Frontal cortex (tissue), 4 donors: ENCODE measurements around the gene WDR1. TPM values are rescaled to one million over a fixed set of nuclear protein-coding genes. Genes with fewer than 3 reads are reported as not detected.

Experiments
- DNase-seq, 2 donors: peaks; one replicate each; pipeline ENCODE4 v3.0.0; 2012; ENCODE audit warnings: low spot score in 2 of 2
- FAIRE-seq: peaks from 2 replicates; lab custom pipeline; 2012; peaks lifted over from hg19 to GRCh38; lab: Jason Lieb, UNC
- total RNA-seq: library from RNA; depleted of rRNA; stranded (reverse); fragments of >200 nt; gene quantifications from one replicate; pipeline ENCODE4 v1.2.3, GENCODE V29; 2014
- donor health status: control.
- donor health status: control.
- donor health status: control.

The WDR1 gene, protein sequence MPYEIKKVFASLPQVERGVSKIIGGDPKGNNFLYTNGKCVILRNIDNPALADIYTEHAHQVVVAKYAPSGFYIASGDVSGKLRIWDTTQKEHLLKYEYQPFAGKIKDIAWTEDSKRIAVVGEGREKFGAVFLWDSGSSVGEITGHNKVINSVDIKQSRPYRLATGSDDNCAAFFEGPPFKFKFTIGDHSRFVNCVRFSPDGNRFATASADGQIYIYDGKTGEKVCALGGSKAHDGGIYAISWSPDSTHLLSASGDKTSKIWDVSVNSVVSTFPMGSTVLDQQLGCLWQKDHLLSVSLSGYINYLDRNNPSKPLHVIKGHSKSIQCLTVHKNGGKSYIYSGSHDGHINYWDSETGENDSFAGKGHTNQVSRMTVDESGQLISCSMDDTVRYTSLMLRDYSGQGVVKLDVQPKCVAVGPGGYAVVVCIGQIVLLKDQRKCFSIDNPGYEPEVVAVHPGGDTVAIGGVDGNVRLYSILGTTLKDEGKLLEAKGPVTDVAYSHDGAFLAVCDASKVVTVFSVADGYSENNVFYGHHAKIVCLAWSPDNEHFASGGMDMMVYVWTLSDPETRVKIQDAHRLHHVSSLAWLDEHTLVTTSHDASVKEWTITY
- total RNA-seq = 83.2 TPM

DNA sequence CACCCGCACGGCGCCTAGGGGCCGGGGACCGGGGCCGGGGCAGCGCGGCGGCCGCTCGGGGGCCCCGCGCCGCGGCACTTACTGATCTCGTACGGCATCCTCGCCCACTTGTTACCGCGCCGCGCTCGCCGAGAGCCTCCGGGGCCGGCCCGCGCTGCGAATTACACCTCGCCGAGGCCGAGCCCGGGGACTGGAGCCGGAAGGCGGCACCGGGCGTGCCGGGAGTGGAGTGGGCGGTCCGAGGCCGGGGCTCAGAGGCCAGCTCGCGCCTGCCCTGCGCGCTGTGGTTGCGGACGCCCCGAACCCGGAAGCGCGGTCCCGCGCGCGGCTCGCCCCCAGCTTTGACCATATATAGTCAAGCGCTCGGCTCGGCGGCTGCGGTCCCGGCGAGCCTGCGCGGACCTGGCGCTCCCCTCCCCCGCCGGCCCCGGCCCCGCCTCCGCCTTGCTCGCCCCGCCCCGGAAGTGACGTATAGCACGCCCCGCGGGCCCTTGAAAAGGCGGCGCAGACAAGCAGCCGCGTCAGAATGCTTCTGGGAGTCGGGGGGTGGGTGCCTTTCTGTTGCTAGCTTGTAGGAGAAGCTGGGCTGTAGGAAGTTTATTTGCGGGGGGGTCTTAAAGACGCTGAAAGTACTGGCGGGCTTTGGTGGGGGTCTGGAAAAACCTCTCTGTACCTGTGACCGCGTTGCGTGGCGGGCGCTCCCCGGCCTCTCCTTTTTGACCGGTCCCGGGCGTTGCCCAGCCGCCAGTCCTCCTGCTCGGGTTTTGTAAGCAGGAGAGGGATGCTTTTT is at the start of gene WDR1:
Gene WDR1, minus strand, starts transcription at position 231 of the 790 bp plus-strand sequence. Its CDS starts 133 bp downstream, at position 98.
- DNase-seq = peak; percentile 97
- no peak for FAIRE-seq

DNA sequence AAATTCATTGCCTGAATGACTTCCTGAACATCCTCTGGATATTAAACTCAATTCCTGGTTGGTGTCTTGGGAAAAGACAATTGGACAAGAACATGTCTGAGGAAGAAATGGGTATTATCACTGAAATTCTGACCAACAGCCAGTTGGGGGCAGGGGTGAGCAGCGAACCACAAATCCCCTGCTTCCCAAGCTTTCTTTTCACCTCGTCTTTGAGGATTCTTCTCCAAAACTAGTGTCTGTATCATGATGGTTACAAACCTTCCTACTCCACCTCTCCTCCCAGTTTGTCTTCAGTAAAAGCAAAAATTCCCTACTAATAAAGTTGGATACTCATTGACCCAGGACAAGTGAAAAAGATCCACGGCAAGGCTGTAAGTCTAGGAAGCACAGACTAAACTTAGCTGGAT is 48.3 kb upstream of the WDR1 start:
- DNase-seq (peak; percentile 22 to 44), FAIRE-seq (no peak)

DNA sequence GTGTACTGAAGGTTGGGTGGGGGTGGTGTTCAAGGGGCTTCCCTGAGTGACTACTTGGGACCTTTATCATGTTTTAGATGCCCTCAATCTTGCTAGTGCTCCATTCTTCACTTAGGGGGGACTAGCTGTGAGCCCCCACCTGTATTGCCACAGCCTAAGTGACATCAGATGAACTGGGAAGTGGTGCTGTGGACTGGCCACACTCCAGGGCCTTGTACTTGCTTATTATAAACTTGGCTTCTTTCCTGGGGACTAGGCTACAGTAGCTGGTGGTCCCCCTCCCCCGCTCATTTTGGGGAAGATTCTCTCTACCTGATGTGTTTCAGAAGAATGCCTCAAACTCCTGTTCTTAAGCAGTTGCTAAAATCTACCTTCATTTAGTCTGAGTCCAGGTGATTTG is 46.7 kb upstream of the WDR1 start:
- no peak for FAIRE-seq
- no peak for DNase-seq

DNA sequence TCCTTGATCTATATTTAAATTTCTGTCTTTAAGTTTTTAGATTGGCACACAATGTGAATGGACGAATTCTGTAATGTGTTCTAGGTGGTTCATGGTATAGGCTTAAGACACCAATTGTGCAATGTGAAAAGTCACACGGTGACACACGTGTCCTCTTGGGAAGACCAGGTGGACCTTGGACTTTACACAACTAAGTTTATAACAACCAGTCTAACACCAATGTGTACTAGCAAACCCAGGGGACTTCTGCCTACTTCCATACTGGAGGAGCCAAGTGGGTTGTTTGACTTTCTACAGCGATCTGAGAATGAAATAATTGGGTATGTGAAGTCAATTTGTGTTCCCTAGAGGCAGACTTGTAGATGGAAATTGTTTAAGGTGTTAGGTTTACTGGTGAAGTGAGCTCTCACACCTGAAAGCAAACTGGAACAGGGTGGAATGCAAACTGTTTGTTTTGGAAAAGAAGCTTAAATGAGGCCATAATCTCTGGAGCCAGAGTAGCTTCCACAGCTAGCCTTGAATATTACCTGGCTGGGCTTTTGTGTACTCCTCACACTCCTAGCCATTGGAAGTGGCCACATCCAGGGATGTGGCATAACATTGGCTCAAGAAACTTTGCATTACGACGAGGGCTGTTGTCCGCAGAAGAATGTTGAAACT is 45.9 kb upstream of the WDR1 start:
- no peak for FAIRE-seq
- DNase-seq = no peak

DNA sequence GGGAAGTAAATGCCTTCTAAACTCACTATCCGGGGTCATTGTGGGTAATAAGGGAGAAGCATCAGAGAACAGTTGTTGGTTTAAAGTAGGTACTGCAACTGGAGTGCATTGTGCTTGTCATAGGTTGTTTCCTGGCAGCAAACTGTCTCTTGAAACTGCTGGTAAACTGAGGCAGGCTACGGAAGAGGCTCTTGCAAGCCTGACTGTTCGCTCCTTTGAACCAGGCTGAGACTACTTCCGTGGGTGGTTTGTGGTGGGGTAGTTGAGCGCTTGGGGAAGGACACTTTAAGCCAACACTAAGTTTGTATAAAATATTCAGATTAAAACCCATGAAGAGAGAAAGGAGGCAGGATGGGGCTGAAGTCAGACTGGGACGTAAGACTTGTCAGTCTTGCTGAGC is 45.2 kb upstream of the WDR1 start:
- no peak for FAIRE-seq
- no peak for DNase-seq

DNA sequence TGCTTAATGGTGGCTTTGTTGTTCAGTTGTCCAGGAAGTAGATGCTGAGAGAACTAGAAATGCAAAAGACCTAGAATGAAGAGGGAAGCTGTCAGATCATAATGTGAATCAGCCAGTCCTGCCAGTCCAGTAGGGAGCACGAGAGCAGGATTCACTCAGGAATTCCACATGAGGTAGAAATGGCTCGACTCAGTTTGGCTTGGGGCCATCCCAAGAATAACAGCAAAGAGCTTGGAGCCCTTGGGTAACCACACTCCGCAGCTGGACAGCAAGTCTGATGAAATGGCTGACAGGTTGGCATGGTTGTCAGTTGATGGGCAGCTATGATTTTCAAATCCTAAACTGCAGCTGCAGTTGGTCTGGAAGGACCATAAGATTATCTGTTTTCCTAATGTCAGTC is 44.5 kb upstream of the WDR1 start:
- DNase-seq (no peak), FAIRE-seq (no peak)

DNA sequence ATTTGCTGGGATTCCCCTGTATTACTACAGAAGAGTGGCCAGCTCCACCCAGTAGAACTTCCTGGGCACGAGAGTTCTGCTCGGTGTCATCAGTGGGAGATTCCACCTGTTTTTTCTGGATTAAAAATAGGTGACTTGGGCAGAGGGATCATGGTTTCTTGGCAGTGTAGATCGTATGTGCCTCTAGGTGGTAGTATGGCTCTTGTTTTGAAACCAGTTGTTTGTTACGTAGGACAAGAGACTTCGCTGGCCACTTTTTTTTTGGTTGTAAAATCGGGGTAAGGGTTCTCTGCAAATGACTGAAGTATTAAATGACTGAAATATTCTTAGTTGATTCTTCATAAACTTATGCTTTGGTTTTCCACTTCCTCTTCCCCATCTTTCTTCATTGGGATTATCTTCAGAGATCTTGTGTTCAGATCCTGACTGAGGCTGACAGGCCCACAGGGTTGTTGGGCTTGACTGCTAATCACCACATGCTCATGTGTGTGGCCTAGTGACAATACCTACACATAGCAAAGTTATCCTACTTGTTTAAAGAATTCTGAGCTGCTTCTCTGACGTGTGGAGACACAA is 43.8 kb upstream of the WDR1 start:
- no peak for DNase-seq
- FAIRE-seq = no peak

DNA sequence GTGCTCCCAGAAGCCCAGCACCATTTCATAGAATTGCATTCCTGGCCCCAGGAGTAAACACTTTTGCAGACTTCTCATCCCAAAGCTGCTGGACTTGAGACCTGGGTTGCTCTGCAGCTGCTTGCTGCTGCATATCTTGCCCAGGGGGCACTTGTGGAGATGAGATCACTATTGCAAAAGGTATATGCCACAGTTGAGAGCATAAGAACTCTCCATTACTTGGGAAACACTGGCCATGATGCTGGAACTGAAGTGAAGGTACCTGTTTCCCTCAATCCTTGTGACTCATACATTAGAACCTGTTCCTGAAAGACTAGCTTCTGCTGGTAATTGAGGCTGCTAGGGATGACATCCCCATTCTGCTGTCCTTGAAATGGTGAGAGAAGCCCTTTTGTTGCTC is 43.1 kb upstream of the WDR1 start:
- FAIRE-seq (no peak), DNase-seq (no peak)

DNA sequence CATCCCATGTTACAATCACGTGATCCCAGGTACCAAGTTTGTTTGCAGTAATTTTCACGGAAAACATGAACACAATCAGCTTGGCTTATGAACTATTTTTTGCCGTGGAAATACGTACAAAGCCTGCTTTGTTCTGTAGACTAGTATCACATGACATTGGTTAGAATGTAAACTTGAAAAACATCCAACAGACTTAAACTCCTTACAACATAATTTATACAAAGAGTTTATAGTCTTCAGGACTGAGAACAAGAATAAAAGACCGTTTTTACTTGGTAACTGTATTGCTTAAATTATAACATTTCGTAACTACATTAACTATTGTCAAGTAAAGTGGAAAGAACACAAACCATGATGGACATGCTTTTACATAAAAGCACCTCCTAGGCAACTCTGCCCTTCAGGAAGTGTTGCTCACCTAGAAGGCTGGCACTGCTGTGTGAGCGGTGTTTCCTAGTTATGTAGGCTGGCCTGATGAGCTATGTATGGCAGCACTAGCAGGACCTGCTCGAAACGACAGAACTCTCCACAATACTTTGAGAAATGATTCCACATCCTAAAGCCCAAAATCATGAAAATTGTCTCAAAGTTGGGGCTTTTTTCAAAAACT is 41.8 kb upstream of the WDR1 start:
- DNase-seq (no peak), FAIRE-seq (no peak)

DNA sequence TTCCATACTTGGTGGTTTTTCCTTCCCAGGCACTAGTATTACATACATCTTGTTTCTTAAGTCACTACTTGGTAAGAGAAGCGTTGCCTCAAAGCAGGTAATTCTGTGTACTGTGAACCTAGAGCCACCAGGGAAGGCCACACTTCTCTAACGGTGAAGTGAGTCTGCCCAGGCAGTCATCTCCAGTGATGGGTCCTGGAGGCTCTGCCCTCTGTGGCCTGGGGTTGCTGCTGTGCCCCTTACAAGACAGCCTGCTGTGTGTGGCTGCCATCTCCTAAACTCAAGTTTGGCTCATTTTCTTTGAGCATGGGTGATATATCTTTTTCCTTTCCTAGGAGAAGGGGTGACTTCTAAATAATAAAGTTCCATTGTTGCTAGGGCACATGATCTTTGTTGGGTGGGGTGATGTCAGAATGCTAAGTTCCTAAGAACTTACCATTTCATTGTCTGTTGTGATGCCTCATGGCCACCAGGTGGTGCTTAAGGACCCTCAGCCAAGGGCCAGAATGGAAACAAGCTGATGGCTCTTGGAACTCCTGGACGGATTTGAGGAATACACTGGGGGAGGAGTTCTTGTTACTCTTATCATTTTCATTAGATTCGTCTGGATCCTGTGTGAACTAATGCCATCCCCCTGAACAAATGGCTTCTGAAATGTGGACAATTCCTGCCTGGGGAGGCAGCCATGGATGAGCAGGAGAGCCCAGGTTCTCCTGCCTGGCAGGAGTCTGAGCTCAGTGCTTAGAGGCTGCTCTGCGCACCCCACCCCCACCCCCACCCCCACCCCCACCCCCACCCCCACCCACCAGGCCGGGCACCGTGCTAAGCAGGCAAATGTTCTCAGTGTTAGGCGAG is 41.1 kb upstream of the WDR1 start:
- FAIRE-seq = no peak
- DNase-seq = peak; percentile 42 to 78

DNA sequence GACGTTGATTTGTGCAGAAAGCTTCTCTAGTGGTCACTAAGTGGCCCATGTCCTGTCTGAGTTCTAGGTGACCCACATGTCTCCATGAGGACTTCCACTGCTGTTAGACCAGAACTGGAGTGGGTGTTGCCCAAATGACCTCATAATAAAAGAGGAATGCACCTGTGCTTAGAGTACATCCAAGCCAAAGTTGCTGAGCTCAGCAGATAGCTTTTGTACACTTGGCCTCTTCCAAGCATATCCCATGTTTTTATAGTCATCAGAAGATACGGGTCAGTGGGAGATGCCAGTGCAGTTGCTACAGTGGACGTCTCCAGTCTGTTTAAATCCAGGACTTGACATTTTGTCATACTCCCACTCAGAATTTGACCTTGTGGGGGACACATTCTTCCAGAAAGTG is 37.6 kb upstream of the WDR1 start:
- no peak for FAIRE-seq
- DNase-seq = no peak

DNA sequence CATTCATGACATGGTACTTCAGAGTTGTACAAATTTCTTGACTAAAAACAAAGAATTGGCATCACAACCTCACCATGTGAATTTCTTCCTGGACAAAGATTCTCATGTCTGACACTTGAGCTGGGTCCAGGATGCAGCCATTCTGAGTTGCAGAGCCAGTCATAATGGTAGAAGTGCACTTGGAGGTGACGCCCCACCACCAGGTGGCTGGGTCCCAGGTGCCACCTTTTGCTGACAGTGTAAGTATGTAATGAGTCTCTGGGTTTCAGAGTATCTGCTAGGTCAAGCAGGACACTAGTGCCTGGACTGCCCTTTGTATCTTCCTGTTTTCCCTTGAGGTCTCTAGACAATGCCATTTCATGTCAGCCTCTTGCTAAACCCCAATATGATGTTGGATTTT is 36.6 kb upstream of the WDR1 start:
- DNase-seq (no peak), FAIRE-seq (no peak)

DNA sequence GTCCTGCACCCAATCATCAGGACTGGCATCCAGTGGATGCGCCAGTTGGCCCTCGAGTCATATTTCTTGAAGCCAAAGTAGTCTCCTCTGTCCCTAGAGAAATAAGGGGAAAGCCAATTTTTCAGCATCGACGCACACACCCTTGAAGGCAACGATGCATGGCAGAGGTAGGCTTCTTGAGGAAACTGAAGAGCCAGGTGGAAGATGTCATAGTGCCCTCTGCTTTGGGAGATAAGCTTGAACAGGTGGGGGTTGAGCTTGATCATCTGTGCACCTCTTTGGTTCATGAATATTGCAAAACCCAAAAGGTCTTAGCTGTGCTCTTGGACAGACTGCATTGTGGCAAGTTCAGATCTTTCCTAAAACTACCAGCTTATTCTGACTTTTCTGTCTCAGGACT is 34.6 kb upstream of the WDR1 start:
- FAIRE-seq (no peak), DNase-seq (no peak)

DNA sequence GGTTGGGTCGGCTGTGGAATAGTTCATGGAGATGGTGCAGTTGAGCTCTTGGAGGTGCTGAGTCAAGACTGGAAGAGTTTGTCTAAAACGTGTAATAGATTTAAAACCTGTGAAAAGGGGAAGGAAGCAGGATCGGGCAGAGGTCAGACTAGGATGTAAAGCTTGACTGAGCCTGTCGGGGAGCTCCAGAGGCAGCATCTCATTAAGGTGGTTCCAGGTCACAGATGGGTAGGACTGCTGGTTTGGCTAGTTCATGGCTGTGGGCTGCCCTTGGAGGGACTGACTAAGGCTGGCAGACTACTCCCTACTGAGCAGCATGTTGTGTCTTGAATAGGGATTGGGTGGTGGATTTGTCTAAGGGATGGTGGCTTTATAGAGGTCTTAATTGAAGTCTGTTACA is 28.4 kb upstream of the WDR1 start:
- FAIRE-seq (no peak), DNase-seq (no peak)

DNA sequence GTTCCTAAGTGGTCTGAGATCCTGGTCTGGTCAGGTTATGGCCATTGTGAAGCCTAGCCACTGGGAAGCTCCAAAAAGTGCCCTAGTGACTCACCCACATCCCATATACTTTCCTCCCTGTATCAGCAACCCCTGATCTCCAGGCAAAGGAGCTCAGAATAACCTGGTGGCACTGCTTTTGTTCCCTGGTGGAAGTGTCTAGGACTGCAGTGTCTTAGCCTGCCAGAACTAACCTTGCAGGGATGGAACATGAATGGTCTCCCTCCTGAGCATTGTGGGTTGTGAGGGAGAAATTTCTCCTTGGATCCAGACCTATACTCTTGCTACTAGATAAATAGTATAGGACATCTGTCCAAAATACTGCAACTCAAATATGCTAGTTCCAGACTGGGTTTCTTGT is 27.9 kb upstream of the WDR1 start:
- FAIRE-seq (no peak), DNase-seq (no peak)

DNA sequence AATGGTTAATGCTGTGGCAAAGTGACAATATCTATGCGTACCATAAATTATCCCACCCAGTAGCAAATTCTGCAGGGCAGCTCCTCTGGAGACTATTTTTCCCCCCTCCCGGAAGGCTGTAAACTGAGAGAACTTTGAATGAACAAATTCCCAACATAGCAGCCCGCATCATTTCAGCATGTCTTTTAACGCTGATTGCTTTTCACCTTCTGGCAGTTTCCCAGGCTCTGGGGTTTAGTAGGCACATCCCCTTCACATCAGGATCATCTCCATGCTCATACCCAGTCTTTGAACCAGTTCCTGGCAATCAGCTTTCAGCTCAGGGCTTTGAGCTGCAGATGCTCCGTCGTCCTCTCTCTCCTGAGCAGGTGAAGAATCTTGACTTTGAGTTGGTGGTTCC is 26.6 kb upstream of the WDR1 start:
- DNase-seq (no peak), FAIRE-seq (no peak)

DNA sequence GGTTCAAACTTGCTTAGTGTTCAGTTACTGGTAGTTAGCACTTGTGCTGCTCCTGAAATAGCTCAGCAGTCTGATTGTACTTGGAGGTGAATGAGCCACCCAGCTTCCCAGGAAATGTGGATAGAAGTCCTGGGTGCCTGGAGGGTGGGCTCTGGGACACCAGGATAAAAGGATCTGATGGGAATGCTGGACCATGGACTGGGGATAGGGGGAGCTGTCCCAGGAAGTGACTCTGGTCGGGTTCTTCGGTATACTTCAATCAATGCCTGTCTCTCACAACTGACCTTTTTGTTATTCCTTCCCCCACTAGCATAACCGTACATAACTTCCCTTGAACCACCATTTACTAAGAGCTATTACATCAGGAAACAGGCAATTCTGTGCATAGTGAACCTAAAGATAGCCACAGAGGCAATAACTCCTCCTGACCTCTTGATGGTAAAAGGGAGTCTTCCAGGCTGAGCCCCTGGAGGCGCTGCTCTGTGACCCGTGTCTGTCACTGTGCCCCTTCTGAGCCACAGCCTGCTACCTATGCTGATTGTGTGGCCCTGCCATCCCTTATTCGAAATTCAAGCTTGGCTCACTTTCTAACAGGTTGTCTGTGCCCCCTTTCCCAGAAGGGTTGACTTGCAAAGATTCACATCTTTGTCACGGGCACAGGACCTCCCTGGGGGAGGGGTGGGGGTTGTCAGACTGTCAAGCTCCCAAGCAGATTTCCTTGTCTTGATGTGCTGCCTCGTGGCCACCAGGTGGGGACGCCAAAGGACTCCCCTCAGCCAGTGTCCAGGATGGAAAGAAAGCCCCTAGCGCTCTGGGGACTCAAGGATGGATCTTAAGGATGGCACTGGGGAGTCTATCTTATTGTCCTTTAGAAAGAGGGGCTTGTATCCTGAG is 24.5 kb upstream of the WDR1 start:
- no peak for DNase-seq
- no peak for FAIRE-seq

DNA sequence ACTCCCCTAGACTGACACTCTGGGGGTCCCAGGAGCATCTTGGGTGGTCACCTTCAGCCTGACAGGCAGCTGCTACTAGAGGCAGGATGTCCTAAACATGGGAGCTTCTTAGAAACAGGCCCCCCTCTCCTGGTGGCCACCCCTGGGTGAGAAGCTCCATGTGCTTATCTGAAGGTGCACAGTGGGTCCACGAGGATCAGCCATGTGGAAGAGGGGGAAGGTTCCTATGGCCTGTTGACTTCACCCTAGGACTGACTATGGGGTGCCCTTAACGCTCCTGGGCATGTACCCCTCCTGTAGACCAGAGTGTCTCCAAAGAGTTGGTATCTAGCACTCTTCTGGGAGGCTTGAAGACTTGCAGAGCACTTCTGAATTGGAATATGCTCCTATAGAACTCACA is 22.9 kb upstream of the WDR1 start:
- no peak for DNase-seq
- no peak for FAIRE-seq
